GM19395 (cell line): ENCODE data around the gene EDC4.
"Not testable (repeated sequence)": the region's sequence is repeated elsewhere in the genome, so short reads cannot be mapped to it uniquely, and the experiment has no call there.

ENCODE experiments used
- ATAC-seq: cut with Tn5 transposase; IDR thresholded peaks from one replicate; pipeline ENCODE4 v1.9.1; 2021; ENCODE audit warnings: mild to moderate bottlenecking, moderate library complexity; ENCODE audit not compliant: unreplicated experiment

Gene EDC4

GRCh38 chr16:67848118-67848517, 24.7 kb upstream of the EDC4 start:
- no peak for ATAC-seq

GRCh38 chr16:67853670-67854069, 19.2 kb upstream of the EDC4 start:
- ATAC-seq: no peak

- ATAC-seq: no peak
These were observed 17.1 kb upstream of the EDC4 start for GRCh38 chr16:67855789-67856188.

- no peak for ATAC-seq
These were observed 15.8 kb upstream of the EDC4 start for GRCh38 chr16:67856927-67857546.

- no peak for ATAC-seq
These were observed 15.2 kb upstream of the EDC4 start for GRCh38 chr16:67857547-67858233.

- ATAC-seq: no peak
These were observed 14.4 kb upstream of the EDC4 start for GRCh38 chr16:67858500-67858899.

GRCh38 chr16:67860589-67861398, 12.1 kb upstream of the EDC4 start:
- ATAC-seq: no peak

- no peak for ATAC-seq
These were observed 11.0 kb upstream of the EDC4 start for GRCh38 chr16:67861877-67862276.

GRCh38 chr16:67862623-67863583, 9.9 kb upstream of the EDC4 start:
- ATAC-seq: no peak

- not testable (repeated sequence) for ATAC-seq
These were observed 8.8 kb upstream of the EDC4 start for GRCh38 chr16:67864044-67864443.

- no peak for ATAC-seq
These were observed 8.3 kb upstream of the EDC4 start for GRCh38 chr16:67864594-67864993.

GRCh38 chr16:67865318-67865717, 7.5 kb upstream of the EDC4 start:
- ATAC-seq: no peak

GRCh38 chr16:67868290-67868689, 4.6 kb upstream of the EDC4 start:
- no peak for ATAC-seq

GRCh38 chr16:67869653-67870052, 3.2 kb upstream of the EDC4 start:
- no peak for ATAC-seq

GRCh38 chr16:67871256-67871655, 1.6 kb upstream of the EDC4 start:
- no peak for ATAC-seq

GRCh38 chr16:67872131-67872630, 671 bp upstream of the EDC4 start:
- ATAC-seq: no peak

GRCh38 chr16:67873435-67874370, 851 bp downstream of the EDC4 start:
- ATAC-seq: peak; percentile 16

- ATAC-seq: no peak
These were observed 1.5 kb downstream of the EDC4 start for GRCh38 chr16:67874372-67874771.

- ATAC-seq: no peak
These were observed 4.2 kb downstream of the EDC4 start for GRCh38 chr16:67877064-67877463.

- ATAC-seq: no peak
These were observed 5.4 kb downstream of the EDC4 start for GRCh38 chr16:67878232-67878631.
